Measurements from ENCODE around the gene BECN2.

GRCh38 chr1:242002072-242002471 is 44.5 kb downstream of the BECN2 start:
- TF ChIP-seq EZH2 (optimal IDR thresholded peaks at IDR 0.05; ENCODE audit: low read depth, low read length) (no peak), CTCF (IDR thresholded peaks at IDR 0.05; ENCODE audit: low read length) (no peak)

All from MM.1S (cell line).